Thyroid gland (tissue), 4 donors: ENCODE data around the gene CCDC63. TPM values are rescaled to one million over a fixed set of nuclear protein-coding genes. Genes with fewer than 3 reads are reported as not detected.
"Not testable (repeated sequence)": the region's sequence is repeated elsewhere in the genome, so short reads cannot be mapped to it uniquely, and the experiment has no call there.

ENCODE experiments used
- DNase-seq, 2 donors: peaks; one replicate each; pipeline ENCODE4 v3.0.0-alpha.2; 2019
- H3K27ac ChIP-seq, 3 donors: fragments of 200-600 bp; sonication (generic); 1 replicate in 2 of 3; 2 replicates in 1 of 3; pipeline ENCODE4 v1.5.1; 2016 to 2019; ENCODE audit warnings: mild to moderate bottlenecking in 1 of 3, moderate library complexity in 1 of 3
- H3K27me3 ChIP-seq: fragments of 200-600 bp; sonication (generic); one replicate; pipeline ENCODE4 v1.5.1; 2019
- H3K36me3 ChIP-seq, 2 donors: fragments of 200-600 bp; sonication (generic); one replicate each; pipeline ENCODE4 v1.5.1; 2016 to 2019
- H3K4me1 ChIP-seq, 2 donors: fragments of 200-600 bp; sonication (generic); one replicate each; pipeline ENCODE4 v1.5.1; 2017 to 2019
- H3K4me3 ChIP-seq, 3 donors: fragments of 200-600 bp; sonication (generic); replicated peaks in 1 of 3; 1 replicate in 2 of 3; 2 replicates in 1 of 3; pipeline ENCODE4 v1.5.1; 2016; ENCODE audit warnings: mild to moderate bottlenecking in 1 of 3
- H3K9me3 ChIP-seq: fragments of 200-600 bp; sonication (generic); one replicate; pipeline ENCODE4 v1.5.1; 2017
- CTCF ChIP-seq, 6 experiments: fragments of 200-600 bp in 3 of 6; fragments of 450-650 bp in 3 of 6; sonication (generic) in 3 of 6; IDR thresholded peaks; one replicate each; pipeline ENCODE4 v1.5.1; 2016 to 2019; ENCODE audit warnings: antibody characterized with exemption in 6 of 6, mild to moderate bottlenecking in 2 of 6, inconsistent platforms in 1 of 6, moderate library complexity in 1 of 6
- POLR2A ChIP-seq, 2 donors: fragments of 450-650 bp; IDR thresholded peaks; one replicate each; pipeline ENCODE4 v1.6.1; 2017; ENCODE audit warnings: antibody characterized with exemption in 2 of 2, mild to moderate bottlenecking in 2 of 2, moderate library complexity in 1 of 2
- WGBS, 2 donors: methylation state at CpG; one replicate each; pipeline ENCODE4 v1.1.5; 2017; 5-methylcytosine and 5-hydroxymethylcytosine counted together
- intact Hi-C: fragments of 100-400 bp; cut with DNase I; formaldehyde crosslinking; loops from one replicate; pipeline ENCODE4 v1.15.1; 2023
- total RNA-seq, 4 donors: library from RNA; depleted of rRNA; stranded (reverse); fragments of >200 nt; gene quantifications; one replicate each; pipeline ENCODE4 v1.2.3, GENCODE V29; 2016

Gene CCDC63
- total RNA-seq, 4 donors from 2014 or later: not detected

- Histone ChIP-seq H3K4me1 (no peaks in the 10 kb centered on the region), H3K27ac (no peak overlapping the region), H3K27me3 (no peaks in the 10 kb centered on the region), H3K4me3 (no peak overlapping the region), H3K9me3 (no peaks in the 10 kb centered on the region), H3K36me3 (no peaks in the 10 kb centered on the region)
- 65 to 67% methylated on average over 4 of the region's 4 CpGs for WGBS, 2 donors
- no peak for TF ChIP-seq CTCF (IDR thresholded peaks at IDR 0.05)
- intact Hi-C loops: no loop called here
- no peak for DNase-seq
Measured at GRCh38 chr12:110856542-110856941, 9.8 kb downstream of the CCDC63 start.

- intact Hi-C loops: no loop called here
- Histone ChIP-seq H3K4me3 (no peak overlapping the region), H3K27ac (no peak overlapping the region), H3K4me1 (no peaks in the 10 kb centered on the region), H3K36me3 (no peaks in the 10 kb centered on the region), H3K27me3 (no peaks in the 10 kb centered on the region), H3K9me3 (no peaks in the 10 kb centered on the region)
- TF ChIP-seq POLR2A (IDR thresholded peaks at IDR 0.05) (no peak), CTCF (IDR thresholded peaks at IDR 0.05) (no peak)
- DNase-seq: no peak
- WGBS, 2 donors: 81 to 82% methylated on average over 5 of the region's 5 CpGs
Measured at GRCh38 chr12:110857528-110857927, 10.7 kb downstream of the CCDC63 start.

GRCh38 chr12:110857954-110858353 lies 11.2 kb downstream of the CCDC63 start:
- WGBS, 2 donors: 90 to 94% methylated on average over 4 of the region's 4 CpGs
- intact Hi-C loops: not testable (repeated sequence)

GRCh38 chr12:110858848-110859247 lies 12.1 kb downstream of the CCDC63 start:
- TF ChIP-seq POLR2A (IDR thresholded peaks at IDR 0.05) (no peak), CTCF (IDR thresholded peaks at IDR 0.05) (no peak)
- no peaks in the 10 kb centered on the region for H3K4me1 ChIP-seq
- H3K27me3 ChIP-seq: no peaks in the 10 kb centered on the region
- H3K9me3 ChIP-seq: no peaks in the 10 kb centered on the region
- no peak for DNase-seq
- WGBS, 2 donors: 74 to 81% methylated on average over 8 of the region's 8 CpGs
- H3K4me3 ChIP-seq: no peak overlapping the region
- intact Hi-C loops: no loop called here
- no peak overlapping the region for H3K27ac ChIP-seq
- no peaks in the 10 kb centered on the region for H3K36me3 ChIP-seq

More at GRCh38 chr12:110857954-110858353, 11.2 kb downstream of the CCDC63 start:
- not testable (repeated sequence) for DNase-seq, H3K9me3 ChIP-seq, H3K27me3 ChIP-seq, H3K4me1 ChIP-seq, H3K36me3 ChIP-seq, H3K27ac ChIP-seq, H3K4me3 ChIP-seq

- intact Hi-C loops: no loop called here
- no peaks in the 10 kb centered on the region for H3K36me3 ChIP-seq
- no peak overlapping the region for H3K4me3 ChIP-seq
- H3K27ac ChIP-seq: no peak overlapping the region
- TF ChIP-seq POLR2A (IDR thresholded peaks at IDR 0.05) (no peak), CTCF (IDR thresholded peaks at IDR 0.05) (no peak)
- WGBS, 2 donors: 58 to 59% methylated on average over 8 of the region's 8 CpGs
- H3K27me3 ChIP-seq: no peaks in the 10 kb centered on the region
- no peaks in the 10 kb centered on the region for H3K9me3 ChIP-seq
- H3K4me1 ChIP-seq: no peaks in the 10 kb centered on the region
- no peak for DNase-seq
Measured at GRCh38 chr12:110860833-110861296, 14.1 kb downstream of the CCDC63 start.

- intact Hi-C loops: no loop called here
- H3K27me3 ChIP-seq: no peaks in the 10 kb centered on the region
- H3K27ac ChIP-seq: no peak overlapping the region
- TF ChIP-seq CTCF (IDR thresholded peaks at IDR 0.05) (no peak), POLR2A (IDR thresholded peaks at IDR 0.05) (no peak)
- H3K4me3 ChIP-seq: no peak overlapping the region
- H3K9me3 ChIP-seq: no peaks in the 10 kb centered on the region
- DNase-seq: no peak
- H3K4me1 ChIP-seq: no peaks in the 10 kb centered on the region
- H3K36me3 ChIP-seq: no peaks in the 10 kb centered on the region
- 72 to 84% methylated on average over 7 of the region's 7 CpGs for WGBS, 2 donors
Measured at GRCh38 chr12:110861729-110862128, 14.9 kb downstream of the CCDC63 start.
